PC-9 (cell line): Measurements from ENCODE around the gene LYPD6B. TPM values are rescaled to one million over a fixed set of nuclear protein-coding genes. Genes with fewer than 3 reads are reported as not detected.

ENCODE experiments used
- BruUV-seq: library from RNA; stranded (reverse); fragments of 400-500 nt; replicated peaks from 2 replicates; lab custom pipeline; 2021; lab: Mats Ljungman, UMichigan
- CTCF ChIA-PET: fragments of 300-600 bp; sonication (Branson Sonifier 250); formaldehyde crosslinking; loops from one replicate; lab custom pipeline; 2022; ENCODE audit warnings: antibody characterized with exemption; lab: Charles Lee
- POLR2A ChIA-PET: fragments of 300-600 bp; sonication (Branson Sonifier 250); formaldehyde crosslinking; loops from one replicate; lab custom pipeline; 2022; ENCODE audit warnings: antibody characterized with exemption; ENCODE audit not compliant: unreplicated experiment; lab: Charles Lee
- DNase-seq, 2 experiments: peaks; one replicate each; pipeline versions ENCODE4 v3.0.0 to v3.0.0-alpha.2; 2015 to 2022; ENCODE audit warnings: mixed read lengths in 1 of 2
- H2AFZ ChIP-seq: fragments of 200-600 bp; sonication (generic); 2 replicates; pipeline ENCODE4 v1.8.1; 2017; ENCODE audit warnings: antibody characterized with exemption
- H3F3A ChIP-seq: fragments of 200-600 bp; sonication (generic); 2 replicates; pipeline ENCODE4 v1.8.1; 2017; ENCODE audit warnings: antibody characterized with exemption, mild to moderate bottlenecking, low read depth; ENCODE audit not compliant: insufficient read depth
- H3K27ac ChIP-seq: fragments of 200-600 bp; sonication (generic); 2 replicates; pipeline ENCODE4 v1.6.1; 2016; ENCODE audit warnings: mixed run types
- H3K27me3 ChIP-seq: fragments of 200-600 bp; sonication (generic); 2 replicates; pipeline ENCODE4 v1.6.1; 2016; ENCODE audit warnings: low read depth, mixed run types; ENCODE audit not compliant: insufficient read depth
- H3K36me3 ChIP-seq: fragments of 200-600 bp; sonication (generic); 2 replicates; pipeline ENCODE4 v1.6.1; 2016; ENCODE audit warnings: low read depth, mixed run types
- H3K4me1 ChIP-seq: fragments of 200-600 bp; sonication (generic); replicated peaks from 2 replicates; pipeline ENCODE4 v1.6.1; 2016; ENCODE audit warnings: mixed run types; ENCODE audit not compliant: insufficient read depth
- H3K4me2 ChIP-seq: fragments of 200-600 bp; sonication (generic); 2 replicates; pipeline ENCODE4 v1.6.1; 2017; ENCODE audit warnings: mixed run types
- H3K4me3 ChIP-seq: fragments of 200-600 bp; sonication (generic); 2 replicates; pipeline ENCODE4 v1.6.1; 2016; ENCODE audit warnings: mixed run types
- H3K79me2 ChIP-seq: fragments of 200-600 bp; sonication (generic); 2 replicates; pipeline ENCODE4 v1.6.1; 2017; ENCODE audit warnings: low read depth, mixed run types
- H3K9me2 ChIP-seq: fragments of 200-600 bp; sonication (generic); 2 replicates; pipeline ENCODE4 v1.8.1; 2017; ENCODE audit warnings: mild to moderate bottlenecking; ENCODE audit not compliant: insufficient read depth
- H3K9me3 ChIP-seq: fragments of 200-600 bp; sonication (generic); 2 replicates; pipeline ENCODE4 v1.8.1; 2016; ENCODE audit warnings: low read depth; ENCODE audit not compliant: insufficient read depth
- H4K20me1 ChIP-seq: fragments of 200-600 bp; sonication (generic); 2 replicates; pipeline ENCODE4 v1.8.1; 2017; ENCODE audit not compliant: insufficient read depth
- CTCF ChIP-seq: fragments of 200-600 bp; sonication (generic); conservative IDR thresholded peaks from 2 replicates; pipeline ENCODE4 v1.6.1; 2017; ENCODE audit warnings: mixed run types, antibody characterized with exemption, mild to moderate bottlenecking, moderate library complexity
- EZH2 ChIP-seq: fragments of 200-600 bp; sonication (generic); IDR thresholded peaks from 2 replicates; pipeline ENCODE4 v1.8.0; 2017; ENCODE audit warnings: antibody characterized with exemption, low read depth
- intact Hi-C: fragments of 100-400 bp; cut with micrococcal nuclease; formaldehyde crosslinking; loops from one replicate; pipeline ENCODE4 v1.10.0; 2022; ENCODE audit not compliant: unreplicated experiment
- total RNA-seq: library from RNA; stranded (reverse); gene quantifications from 2 replicates; pipeline ENCODE4 v1.2.3, GENCODE V29; 2021

LYPD6B gene
- total RNA-seq, 1 experiment from 2014 or later = 10.0 TPM

DNA sequence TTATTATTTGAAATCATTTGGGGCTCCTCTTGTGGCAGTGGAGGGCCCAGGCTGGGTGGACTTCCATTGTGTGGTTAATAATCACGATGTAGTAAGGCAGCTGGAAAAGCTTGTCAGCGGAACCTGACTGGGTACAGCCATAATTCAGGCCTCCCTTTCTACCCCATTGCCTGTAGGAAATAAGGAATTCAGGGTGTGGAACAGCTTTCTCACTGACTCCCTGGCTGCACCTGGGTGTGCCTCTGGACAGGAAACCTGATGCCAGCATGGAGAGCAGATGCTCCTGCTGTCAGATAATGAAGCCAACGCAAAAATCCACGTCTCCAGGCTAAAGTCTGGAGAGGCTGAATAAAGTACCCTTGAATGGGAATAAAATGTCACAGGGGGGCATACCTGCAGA lies 44.2 kb downstream of the LYPD6B start:
- H3K79me2 ChIP-seq = peaks cover 30% of the 10 kb centered on the region
- POLR2A ChIA-PET = no interaction called here
- no peaks in the 10 kb centered on the region for H3K36me3 ChIP-seq
- no peak overlapping the region for H3K4me2 ChIP-seq
- no peaks in the 10 kb centered on the region for H3K27me3 ChIP-seq
- peak in 1 of 2 experiments; percentile 33 for DNase-seq
- no TSS peak for BruUV-seq
- no peak overlapping the region for H2AFZ ChIP-seq
- peaks cover 11% of the 10 kb centered on the region; the same call in 1 of the 2 replicates for H3F3A ChIP-seq
- no peaks in the 10 kb centered on the region for H3K9me2 ChIP-seq
- H3K27ac ChIP-seq = no peak overlapping the region
- no peaks in the 10 kb centered on the region for H4K20me1 ChIP-seq
- H3K9me3 ChIP-seq = no peaks in the 10 kb centered on the region; the same call in 1 of the 2 replicates
- no peak for TF ChIP-seq EZH2
- TF ChIP-seq CTCF = no peak
- H3K4me3 ChIP-seq = no peak overlapping the region
- peaks cover 43% of the 10 kb centered on the region for H3K4me1 ChIP-seq
- intact Hi-C loops = no loop called here
- CTCF ChIA-PET = interaction anchor here (0.7 kb wide), 1 partner anchor 116 kb away, joined by 6 read pairs; no protein-coding TSS in a partner anchor

- Histone ChIP-seq H4K20me1 (no peaks in the 10 kb centered on the region), H3K27me3 (no peaks in the 10 kb centered on the region), H3K36me3 (0 out of 2 replicates have a peak, but pooled peaks cover 2% of the 10 kb centered on the region), H3K4me3 (no peak overlapping the region), H3K4me2 (no peak overlapping the region), H2AFZ (no peak overlapping the region), H3K4me1 (peaks cover 25% of the 10 kb centered on the region), H3K9me3 (no peaks in the 10 kb centered on the region; the same call in 1 of the 2 replicates), H3F3A (peaks cover 10% of the 10 kb centered on the region; the same call in 1 of the 2 replicates), H3K9me2 (no peaks in the 10 kb centered on the region), H3K27ac (no peak overlapping the region), H3K79me2 (0 out of 2 replicates have a peak, but pooled peaks cover 18% of the 10 kb centered on the region)
- no TSS peak for BruUV-seq
- CTCF ChIA-PET = no interaction called here
- POLR2A ChIA-PET = interaction anchor here (0.7 kb wide), 1 partner anchor 847 kb away, joined by 4 read pairs; no protein-coding TSS in a partner anchor
- DNase-seq = no peak
- intact Hi-C loops = no loop called here
- TF ChIP-seq EZH2 (no peak), CTCF (no peak)
Measured at GRCh38 chr2:149084924-149085795, 46.7 kb downstream of the LYPD6B start.

DNA sequence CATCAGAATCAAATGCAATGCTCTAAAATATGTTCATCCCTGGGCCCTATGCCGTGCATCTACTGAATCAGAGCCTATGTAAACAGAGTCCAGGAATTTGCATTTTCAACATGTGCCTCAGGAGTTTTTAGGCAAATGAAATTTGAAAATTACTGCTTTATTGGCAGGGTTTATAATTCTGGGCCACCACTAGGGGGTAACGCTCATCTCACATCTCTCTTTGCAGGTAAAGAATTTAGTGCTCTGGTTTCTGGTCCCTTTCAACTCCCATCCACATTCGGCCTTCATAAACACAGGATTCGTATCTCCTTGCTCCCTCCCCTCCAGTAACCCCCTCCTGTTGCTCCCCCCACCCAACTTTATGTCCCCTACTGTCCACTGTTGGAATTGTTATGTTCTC lies 49.3 kb downstream of the LYPD6B start:
- H2AFZ ChIP-seq = no peak overlapping the region
- no peaks in the 10 kb centered on the region for H3K4me1 ChIP-seq
- H3K79me2 ChIP-seq = 0 out of 2 replicates have a peak, but pooled peaks cover 6% of the 10 kb centered on the region
- H3K4me3 ChIP-seq = no peak overlapping the region
- POLR2A ChIA-PET = no interaction called here
- H3K9me2 ChIP-seq = no peaks in the 10 kb centered on the region
- H3K27ac ChIP-seq = no peak overlapping the region
- TF ChIP-seq EZH2 (no peak), CTCF (peak; percentile 49; the same call in 1 of the 2 replicates)
- 0 out of 2 replicates have a peak, but pooled peaks cover 4% of the 10 kb centered on the region for H3K36me3 ChIP-seq
- no peaks in the 10 kb centered on the region for H3K27me3 ChIP-seq
- no peaks in the 10 kb centered on the region for H3K9me3 ChIP-seq
- DNase-seq = no peak
- BruUV-seq = no TSS peak
- H4K20me1 ChIP-seq = no peaks in the 10 kb centered on the region
- no peak overlapping the region for H3K4me2 ChIP-seq
- intact Hi-C loops = no loop called here
- no peaks in the 10 kb centered on the region for H3F3A ChIP-seq
- CTCF ChIA-PET = no interaction called here
